ENCODE data around the gene HOXB3. TPM values are rescaled to one million over a fixed set of nuclear protein-coding genes. Genes with fewer than 3 reads are reported as not detected.
A peak's percentile ranks its signal among the peaks of the same experiment; 100 is the strongest.
"Not testable (repeated sequence)": the region's sequence is repeated elsewhere in the genome, so short reads cannot be mapped to it uniquely, and the experiment has no call there.

Gene HOXB3
- total RNA-seq, 3 donors from 2014 or later (not counting 1 experiment from before 2014, with no cell fraction given): 7.9 to 15.6 (median 15.3) TPM

DNA sequence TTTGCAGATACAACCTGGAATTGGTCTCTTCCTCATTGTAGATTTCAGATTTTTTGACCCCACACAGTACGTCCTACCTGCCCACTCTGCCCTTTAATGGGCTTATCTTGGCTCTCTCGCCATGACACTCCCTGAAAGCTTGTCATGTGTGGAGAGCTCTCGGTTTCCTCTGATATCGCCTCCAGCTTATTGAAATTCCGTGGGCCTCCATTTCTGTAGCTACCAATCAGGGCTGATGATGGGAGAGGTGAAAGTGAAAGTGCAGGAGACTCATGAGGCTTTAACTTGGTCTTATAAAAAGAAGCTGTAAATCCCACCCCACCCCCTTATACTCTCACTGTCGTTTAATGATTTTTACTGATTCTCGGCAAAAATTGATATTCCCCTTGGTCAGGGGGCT is 76.9 kb downstream of the HOXB3 start:
- 54% methylated on average over 6 of the region's 7 CpGs for WGBS (ENCODE audit: insufficient coverage)
- H3K27ac Mint-ChIP-seq: peak overlapping the region in 1 of 2 donors; percentile 59

GRCh38 chr17:48510761-48511604 is 79.1 kb downstream of the HOXB3 start:
- Mint-ChIP-seq H3K4me3 (no peak overlapping the region), H3K36me3 (no peaks in the 10 kb centered on the region), H3K4me1 (peaks cover 22 to 26% of the 10 kb centered on the region in 2 donors), H3K27me3 (ENCODE audit: low read depth in 2 of 2) (peaks cover 21 to 23% of the 10 kb centered on the region in 2 donors), H3K9me3 (no peaks in the 10 kb centered on the region), H3K27ac (no peak overlapping the region)
- 81% methylated on average over 5 of the region's 7 CpGs for WGBS (ENCODE audit: insufficient coverage)
- peaks cover under 1% of the 10 kb centered on the region for H3K4me1 ChIP-seq (ENCODE audit: control insufficient read depth, insufficient read depth, low read length)
- peak in 2 of 3 donors; percentile 32 to 44 for ATAC-seq
- TF ChIP-seq CTCF (IDR thresholded peaks at IDR 0.05): no peak
- H3K27ac ChIP-seq (ENCODE audit: low read length): no peak overlapping the region
- no peak overlapping the region for H3K4me3 ChIP-seq (ENCODE audit: low read length)
- H3K36me3 ChIP-seq (ENCODE audit: control insufficient read depth, insufficient read depth, low read length): no peaks in the 10 kb centered on the region
- no peaks in the 10 kb centered on the region for H3K9me3 ChIP-seq (ENCODE audit: control insufficient read depth, insufficient read depth, low read length)
- no peaks in the 10 kb centered on the region for H3K27me3 ChIP-seq (ENCODE audit: control insufficient read depth, insufficient read depth, low read length)
- intact Hi-C loops (cut with micrococcal nuclease): no loop called here
- peak in 1 of 2 donors; percentile 60 for DNase-seq

More for the DNA sequence above, 76.9 kb downstream of the HOXB3 start:
- peak in 1 of 2 donors; percentile 57 for DNase-seq
- Histone ChIP-seq H3K9me3 (ENCODE audit: control insufficient read depth, insufficient read depth, low read length) (no peaks in the 10 kb centered on the region), H3K36me3 (ENCODE audit: control insufficient read depth, insufficient read depth, low read length) (no peaks in the 10 kb centered on the region), H3K27me3 (ENCODE audit: control insufficient read depth, insufficient read depth, low read length) (no peaks in the 10 kb centered on the region), H3K4me3 (ENCODE audit: low read length) (no peak overlapping the region), H3K4me1 (ENCODE audit: control insufficient read depth, insufficient read depth, low read length) (no peaks in the 10 kb centered on the region), H3K27ac (ENCODE audit: low read length) (no peak overlapping the region)
- Mint-ChIP-seq H3K4me1 (peaks cover 19 to 23% of the 10 kb centered on the region in 2 donors), H3K36me3 (no peaks in the 10 kb centered on the region), H3K9me3 (no peaks in the 10 kb centered on the region), H3K27me3 (ENCODE audit: low read depth in 2 of 2) (peaks cover 33 to 38% of the 10 kb centered on the region in 2 donors), H3K4me3 (peak overlapping the region; percentile 29)
- intact Hi-C loops (cut with micrococcal nuclease): no loop called here
- TF ChIP-seq CTCF (IDR thresholded peaks at IDR 0.05): no peak
- peak in 2 of 3 donors; percentile 43 to 49 for ATAC-seq

- Mint-ChIP-seq H3K27ac (no peak overlapping the region), H3K4me1 (peaks cover 28 to 32% of the 10 kb centered on the region in 2 donors), H3K27me3 (ENCODE audit: low read depth in 2 of 2) (peaks cover 16 to 17% of the 10 kb centered on the region in 2 donors), H3K36me3 (no peaks in the 10 kb centered on the region), H3K9me3 (no peaks in the 10 kb centered on the region), H3K4me3 (no peak overlapping the region)
- Histone ChIP-seq H3K9me3 (ENCODE audit: control insufficient read depth, insufficient read depth, low read length) (no peaks in the 10 kb centered on the region), H3K4me1 (ENCODE audit: control insufficient read depth, insufficient read depth, low read length) (peaks cover 4% of the 10 kb centered on the region), H3K27ac (ENCODE audit: low read length) (no peak overlapping the region), H3K4me3 (ENCODE audit: low read length) (no peak overlapping the region), H3K36me3 (ENCODE audit: control insufficient read depth, insufficient read depth, low read length) (no peaks in the 10 kb centered on the region), H3K27me3 (ENCODE audit: control insufficient read depth, insufficient read depth, low read length) (no peaks in the 10 kb centered on the region)
- ATAC-seq: no peak
- WGBS (ENCODE audit: insufficient coverage): 100% methylated on average over 1 of the region's 2 CpGs
- intact Hi-C loops (cut with micrococcal nuclease): no loop called here
- no peak for DNase-seq
- TF ChIP-seq CTCF (IDR thresholded peaks at IDR 0.05): no peak
Measured at GRCh38 chr17:48510381-48510760, 79.7 kb downstream of the HOXB3 start.

DNA sequence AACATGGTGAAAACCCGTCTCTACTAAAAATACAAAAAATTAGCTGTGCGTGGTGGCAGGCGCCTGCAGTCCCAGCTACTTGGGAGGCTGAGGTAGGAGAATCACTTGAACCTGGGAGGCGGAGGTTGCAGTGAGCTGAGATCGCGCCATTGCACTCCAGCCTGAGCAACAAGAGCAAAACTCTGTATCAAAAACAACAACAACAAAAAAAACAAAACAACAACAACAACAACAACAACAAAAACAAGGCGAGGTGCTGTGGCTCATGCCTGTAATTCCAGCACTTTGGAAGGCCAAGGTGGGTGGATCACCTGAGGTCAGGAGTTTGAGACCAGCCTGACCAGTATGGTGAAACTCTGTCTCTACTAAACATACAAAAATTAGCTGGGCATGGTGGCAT is 80.3 kb downstream of the HOXB3 start:
- H3K27ac Mint-ChIP-seq; ATAC-seq; H3K27ac ChIP-seq (ENCODE audit: low read length); H3K36me3 ChIP-seq (ENCODE audit: control insufficient read depth, insufficient read depth, low read length); H3K27me3 ChIP-seq (ENCODE audit: control insufficient read depth, insufficient read depth, low read length); DNase-seq; H3K4me3 ChIP-seq (ENCODE audit: low read length); H3K4me1 ChIP-seq (ENCODE audit: control insufficient read depth, insufficient read depth, low read length); H3K36me3 Mint-ChIP-seq; H3K4me3 Mint-ChIP-seq; H3K9me3 Mint-ChIP-seq; intact Hi-C loops (cut with micrococcal nuclease); H3K9me3 ChIP-seq (ENCODE audit: control insufficient read depth, insufficient read depth, low read length): not testable (repeated sequence)
- Mint-ChIP-seq H3K27me3 (ENCODE audit: low read depth in 2 of 2) (peaks cover 10 to 12% of the 10 kb centered on the region in 2 donors), H3K4me1 (peaks cover 33 to 36% of the 10 kb centered on the region in 2 donors)
- 95% methylated on average over 6 of the region's 7 CpGs for WGBS (ENCODE audit: insufficient coverage)
